GM23338 (cell line): Measurements from ENCODE around the gene SFXN5. TPM values are rescaled to one million over a fixed set of nuclear protein-coding genes. Genes with fewer than 3 reads are reported as not detected.

ENCODE experiments used
- ATAC-seq: fragments of 200-7000 bp; cut with Tn5 transposase; 3 replicates; pipeline ENCODE4 v1.9.1; 2020
- DNase-seq: peaks from one replicate; pipeline ENCODE4 v3.0.0-alpha.2; 2015; ENCODE audit warnings: low spot score
- H2AFZ ChIP-seq: fragments of 200-600 bp; sonication (generic); 2 replicates; pipeline ENCODE4 v1.8.0; 2016; ENCODE audit warnings: antibody characterized with exemption, mild to moderate bottlenecking, moderate library complexity
- H3F3A ChIP-seq: fragments of 200-600 bp; sonication (generic); replicated peaks from 2 replicates; pipeline ENCODE4 v1.8.0; 2017; ENCODE audit warnings: antibody characterized with exemption, mixed run types, low read depth
- H3K27ac ChIP-seq: fragments of 200-600 bp; sonication (generic); 2 replicates; pipeline ENCODE4 v1.6.1; 2016; ENCODE audit warnings: low read depth
- H3K27me3 ChIP-seq: fragments of 200-600 bp; sonication (generic); 2 replicates; pipeline ENCODE4 v1.8.0; 2016; ENCODE audit warnings: mild to moderate bottlenecking, mixed run types, moderate library complexity; ENCODE audit not compliant: insufficient read depth
- H3K36me3 ChIP-seq: fragments of 200-600 bp; sonication (generic); 2 replicates; pipeline ENCODE4 v1.8.0; 2016; ENCODE audit warnings: mild to moderate bottlenecking; ENCODE audit not compliant: insufficient read depth
- H3K4me1 ChIP-seq: fragments of 200-600 bp; sonication (generic); 2 replicates; pipeline ENCODE4 v1.8.0; 2016; ENCODE audit warnings: mild to moderate bottlenecking, moderate library complexity; ENCODE audit not compliant: insufficient read depth
- H3K4me2 ChIP-seq: fragments of 200-600 bp; sonication (generic); 2 replicates; pipeline ENCODE4 v1.7.1; 2017; ENCODE audit warnings: mixed run types
- H3K4me3 ChIP-seq: fragments of 200-600 bp; sonication (generic); 2 replicates; pipeline ENCODE4 v1.6.1; 2016; ENCODE audit warnings: mixed run types
- H3K79me2 ChIP-seq: fragments of 200-600 bp; sonication (generic); replicated peaks from 2 replicates; pipeline ENCODE4 v1.8.0; 2017; ENCODE audit warnings: mild to moderate bottlenecking; ENCODE audit not compliant: insufficient read depth
- H3K9me2 ChIP-seq: fragments of 200-600 bp; sonication (generic); 2 replicates; pipeline ENCODE4 v1.8.0; 2017; ENCODE audit not compliant: insufficient read depth
- H4K20me1 ChIP-seq: fragments of 200-600 bp; sonication (generic); replicated peaks from 2 replicates; pipeline ENCODE4 v1.8.0; 2017; ENCODE audit warnings: mild to moderate bottlenecking; ENCODE audit not compliant: insufficient read depth
- H3K27ac Mint-ChIP-seq: 2 replicates; pipeline ENCODE4 v1.8.0; 2020; ENCODE audit warnings: inconsistent platforms, mild to moderate bottlenecking, moderate library complexity, mixed read lengths
- H3K27me3 Mint-ChIP-seq: 3 replicates; pipeline ENCODE4 v1.8.0; 2022; ENCODE audit warnings: low read depth, mild to moderate bottlenecking, moderate library complexity, mixed read lengths, inconsistent platforms; ENCODE audit not compliant: insufficient read depth, poor library complexity
- H3K36me3 Mint-ChIP-seq: 3 replicates; pipeline ENCODE4 v1.8.0; 2021; ENCODE audit warnings: low read depth, mild to moderate bottlenecking, inconsistent platforms, moderate library complexity, mixed read lengths
- H3K4me1 Mint-ChIP-seq: 3 replicates; pipeline ENCODE4 v1.8.0; 2020; ENCODE audit warnings: mild to moderate bottlenecking, inconsistent platforms, mixed read lengths
- H3K4me3 Mint-ChIP-seq: 3 replicates; pipeline ENCODE4 v1.8.0; 2021; ENCODE audit warnings: moderate library complexity, mild to moderate bottlenecking, inconsistent platforms, mixed read lengths
- H3K9me3 Mint-ChIP-seq: 3 replicates; pipeline ENCODE4 v1.8.0; 2020; ENCODE audit warnings: moderate library complexity, mild to moderate bottlenecking, inconsistent platforms, mixed read lengths
- CREB1 ChIP-seq: fragments of 250-450 bp; sonication (Bioruptor Pico); IDR thresholded peaks from 2 replicates; pipeline ENCODE4 v1.5.0; 2020; ENCODE audit warnings: low read depth, mild to moderate bottlenecking, moderate library complexity
- ETS1 ChIP-seq: IDR thresholded peaks from 2 replicates; pipeline ENCODE4 v1.6.1; 2016; ENCODE audit warnings: antibody characterized with exemption
- EZH2 ChIP-seq: fragments of 200-600 bp; sonication (generic); IDR thresholded peaks from one replicate; pipeline ENCODE4 v1.8.0; 2017; ENCODE audit warnings: antibody characterized with exemption, mild to moderate bottlenecking, low read depth; ENCODE audit not compliant: unreplicated experiment
- ZNF114 ChIP-seq: fragments of 250-450 bp; sonication (Bioruptor Pico); IDR thresholded peaks from 2 replicates; pipeline ENCODE4 v1.5.0; 2020; ENCODE audit warnings: mild to moderate bottlenecking, moderate library complexity
- ZNF331 ChIP-seq: fragments of 250-450 bp; sonication (Bioruptor Pico); IDR thresholded peaks from 2 replicates; pipeline ENCODE4 v1.5.0; 2020; ENCODE audit warnings: low read depth, mild to moderate bottlenecking, moderate library complexity
- ZNF462 ChIP-seq: fragments of 250-450 bp; sonication (Bioruptor Pico); IDR thresholded peaks from 2 replicates; pipeline ENCODE4 v1.5.0; 2020; ENCODE audit warnings: mild to moderate bottlenecking, moderate library complexity
- polyA plus RNA-seq: library from polyadenylated mRNA; unstranded; fragments of >200 nt; fragmentation: Nextera tagmentation; extraction: Ambion mirVana; gene quantifications from 2 replicates; pipeline ENCODE4 v1.2.1, GENCODE V29; 2016
- total RNA-seq: library from RNA; depleted of rRNA; stranded (reverse); fragments of >200 nt; shearing (Covaris generic); gene quantifications from 2 replicates; pipeline ENCODE4 v1.2.3, GENCODE V29; 2014

The SFXN5 gene
- total and polyA plus RNA-seq, 2 experiments from 2014 or later: 23.6 to 25.8 TPM

DNA sequence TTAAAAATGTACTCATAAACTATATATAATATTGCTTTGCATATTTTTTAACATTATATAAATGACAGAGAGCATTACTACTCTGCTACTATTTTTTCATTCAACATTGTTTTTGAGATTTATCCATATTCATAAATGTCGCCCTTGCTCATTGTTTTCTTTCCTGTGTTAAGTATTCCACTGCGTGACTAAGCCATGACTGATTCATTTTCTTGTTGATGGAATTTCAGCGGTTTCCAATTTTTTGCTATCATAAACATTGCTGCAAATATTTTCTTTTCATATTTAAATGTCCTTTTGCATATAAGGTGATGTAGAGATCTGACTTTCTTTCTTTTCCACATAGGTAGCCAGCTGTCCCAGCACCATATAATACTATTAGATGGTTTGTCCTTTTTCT, 57.6 kb downstream of the SFXN5 start:
- DNase-seq (no peak), ATAC-seq (no peak)
- H3K36me3 ChIP-seq: no peaks in the 10 kb centered on the region
- H3K9me3 Mint-ChIP-seq: no peaks in the 10 kb centered on the region
- no peaks in the 10 kb centered on the region for H3K36me3 Mint-ChIP-seq
- H3K4me3 Mint-ChIP-seq: no peak overlapping the region
- no peak overlapping the region for H3K4me3 ChIP-seq
- no peaks in the 10 kb centered on the region for H3K9me2 ChIP-seq
- no peak overlapping the region for H3K27ac ChIP-seq
- no peak overlapping the region for H3K4me2 ChIP-seq
- no peaks in the 10 kb centered on the region for H3F3A ChIP-seq
- H3K27me3 Mint-ChIP-seq: no peaks in the 10 kb centered on the region
- H3K27me3 ChIP-seq: no peaks in the 10 kb centered on the region
- TF ChIP-seq EZH2 (no peak), ZNF462 (CRISPR knock-in tag) (no peak), ZNF331 (CRISPR knock-in tag) (no peak), CREB1 (no peak), ETS1 (no peak), ZNF114 (CRISPR knock-in tag) (no peak)
- no peak overlapping the region for H2AFZ ChIP-seq
- H3K27ac Mint-ChIP-seq: no peak overlapping the region
- H4K20me1 ChIP-seq: no peaks in the 10 kb centered on the region; the same call in 1 of the 2 replicates
- H3K4me1 ChIP-seq: no peaks in the 10 kb centered on the region; the same call in 1 of the 2 replicates
- H3K79me2 ChIP-seq: no peaks in the 10 kb centered on the region
- H3K4me1 Mint-ChIP-seq: no peaks in the 10 kb centered on the region
